Right lobe of liver (tissue), 4 donors: ENCODE data around the gene KL.

Experiments
- POLR2A ChIP-seq: fragments of 450-650 bp; IDR thresholded peaks from one replicate; pipeline ENCODE4 v1.6.1; 2017; ENCODE audit warnings: antibody characterized with exemption, mild to moderate bottlenecking
- TF ChIP-seq, protein P1 (sequence below), 4 donors: fragments of 200-600 bp in 3 of 4; fragments of 450-650 bp in 1 of 4; IDR thresholded peaks; one replicate each; pipeline versions ENCODE4 v1.5.1 to v1.8.0; 2016 to 2022; ENCODE audit warnings: antibody characterized with exemption in 4 of 4, mild to moderate bottlenecking in 2 of 4
- donor health status: DM: no; HTN: no; CAD: no.
- donor health status: DM: no; HTN: no; CAD: no.
- donor health status: DM: no; HTN: yes; CAD: no.

DNA sequence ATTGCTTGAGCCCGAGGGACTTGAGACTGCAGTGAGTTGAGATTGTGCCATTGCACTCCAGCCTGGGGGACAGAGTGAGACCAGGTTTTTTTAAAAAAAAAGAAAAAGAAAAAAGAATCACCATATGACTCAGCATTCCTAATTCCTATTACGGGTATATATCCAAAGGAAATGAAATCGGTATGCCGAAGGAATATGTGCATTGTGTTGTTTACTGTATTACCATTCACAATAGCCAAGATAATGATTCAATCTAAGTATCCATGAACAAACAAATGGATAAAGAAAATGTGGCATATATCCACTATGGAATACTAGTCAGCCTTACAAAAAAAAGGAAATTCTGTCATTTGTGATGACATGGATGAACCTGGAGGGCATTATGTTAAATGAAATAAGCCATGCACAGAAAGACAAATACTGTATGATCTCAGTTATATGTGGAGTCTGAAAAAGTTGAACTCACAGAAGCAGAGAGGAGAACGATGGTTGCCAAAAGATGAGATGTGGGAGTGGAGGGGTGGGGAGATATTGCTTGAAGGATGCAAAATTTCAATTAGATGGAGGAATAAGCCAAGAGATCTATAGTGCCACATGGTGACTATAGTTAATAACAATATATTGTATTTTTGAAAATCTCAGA is 4.3 kb upstream of the KL start:
- TF ChIP-seq, protein P1, sequence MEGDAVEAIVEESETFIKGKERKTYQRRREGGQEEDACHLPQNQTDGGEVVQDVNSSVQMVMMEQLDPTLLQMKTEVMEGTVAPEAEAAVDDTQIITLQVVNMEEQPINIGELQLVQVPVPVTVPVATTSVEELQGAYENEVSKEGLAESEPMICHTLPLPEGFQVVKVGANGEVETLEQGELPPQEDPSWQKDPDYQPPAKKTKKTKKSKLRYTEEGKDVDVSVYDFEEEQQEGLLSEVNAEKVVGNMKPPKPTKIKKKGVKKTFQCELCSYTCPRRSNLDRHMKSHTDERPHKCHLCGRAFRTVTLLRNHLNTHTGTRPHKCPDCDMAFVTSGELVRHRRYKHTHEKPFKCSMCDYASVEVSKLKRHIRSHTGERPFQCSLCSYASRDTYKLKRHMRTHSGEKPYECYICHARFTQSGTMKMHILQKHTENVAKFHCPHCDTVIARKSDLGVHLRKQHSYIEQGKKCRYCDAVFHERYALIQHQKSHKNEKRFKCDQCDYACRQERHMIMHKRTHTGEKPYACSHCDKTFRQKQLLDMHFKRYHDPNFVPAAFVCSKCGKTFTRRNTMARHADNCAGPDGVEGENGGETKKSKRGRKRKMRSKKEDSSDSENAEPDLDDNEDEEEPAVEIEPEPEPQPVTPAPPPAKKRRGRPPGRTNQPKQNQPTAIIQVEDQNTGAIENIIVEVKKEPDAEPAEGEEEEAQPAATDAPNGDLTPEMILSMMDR (IDR thresholded peaks at IDR 0.05), result no peak
- TF ChIP-seq POLR2A, result no peak
